ENCODE measurements around the gene ATP6V0C.

DNA sequence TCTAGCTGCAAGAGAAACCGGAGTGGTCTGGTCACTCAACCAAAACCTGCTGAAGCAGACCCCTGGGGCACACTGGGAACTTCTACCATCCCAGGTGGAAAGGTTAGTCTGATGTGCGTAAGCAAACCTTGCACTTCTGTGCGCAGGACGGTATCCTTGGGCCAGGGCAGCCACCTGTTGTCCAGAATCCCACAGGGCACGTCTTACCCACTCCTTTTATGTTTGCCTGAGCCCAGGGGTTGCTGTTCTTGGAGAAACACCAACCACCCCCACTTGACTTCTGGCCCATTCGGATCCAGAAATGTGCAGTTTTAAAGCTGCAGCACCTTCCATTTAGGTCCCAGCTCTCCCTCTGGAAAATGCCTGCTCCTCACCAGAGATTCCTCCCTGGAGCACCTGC is 20.1 kb upstream of the ATP6V0C start:
- TF ChIP-seq, protein P1, sequence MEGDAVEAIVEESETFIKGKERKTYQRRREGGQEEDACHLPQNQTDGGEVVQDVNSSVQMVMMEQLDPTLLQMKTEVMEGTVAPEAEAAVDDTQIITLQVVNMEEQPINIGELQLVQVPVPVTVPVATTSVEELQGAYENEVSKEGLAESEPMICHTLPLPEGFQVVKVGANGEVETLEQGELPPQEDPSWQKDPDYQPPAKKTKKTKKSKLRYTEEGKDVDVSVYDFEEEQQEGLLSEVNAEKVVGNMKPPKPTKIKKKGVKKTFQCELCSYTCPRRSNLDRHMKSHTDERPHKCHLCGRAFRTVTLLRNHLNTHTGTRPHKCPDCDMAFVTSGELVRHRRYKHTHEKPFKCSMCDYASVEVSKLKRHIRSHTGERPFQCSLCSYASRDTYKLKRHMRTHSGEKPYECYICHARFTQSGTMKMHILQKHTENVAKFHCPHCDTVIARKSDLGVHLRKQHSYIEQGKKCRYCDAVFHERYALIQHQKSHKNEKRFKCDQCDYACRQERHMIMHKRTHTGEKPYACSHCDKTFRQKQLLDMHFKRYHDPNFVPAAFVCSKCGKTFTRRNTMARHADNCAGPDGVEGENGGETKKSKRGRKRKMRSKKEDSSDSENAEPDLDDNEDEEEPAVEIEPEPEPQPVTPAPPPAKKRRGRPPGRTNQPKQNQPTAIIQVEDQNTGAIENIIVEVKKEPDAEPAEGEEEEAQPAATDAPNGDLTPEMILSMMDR (conservative IDR thresholded peaks at IDR 0.05; ENCODE audit: low read length): no peak
- TF ChIP-seq EZH2phosphoT487 (IDR thresholded peaks at IDR 0.05; ENCODE audit: borderline replicate concordance): no peak
